Measurements from ENCODE around the gene MACROD2. TPM values are rescaled to one million over a fixed set of nuclear protein-coding genes. Genes with fewer than 3 reads are reported as not detected.
"Not testable (repeated sequence)": the region's sequence is repeated elsewhere in the genome, so short reads cannot be mapped to it uniquely, and the experiment has no call there.

The MACROD2 gene
- total RNA-seq, 1 donor from 2014 or later: not detected

- Mint-ChIP-seq H3K4me1 (ENCODE audit: low read depth) (no peaks in the 10 kb centered on the region), H3K27ac (no peak overlapping the region), H3K27me3 (ENCODE audit: insufficient read depth) (no peaks in the 10 kb centered on the region), H3K9me3 (peaks cover 5% of the 10 kb centered on the region), H3K4me3 (no peak overlapping the region), H3K36me3 (ENCODE audit: low read depth) (no peaks in the 10 kb centered on the region)
- intact Hi-C loops (cut with micrococcal nuclease): no loop called here
- no peak for DNase-seq (ENCODE audit: low spot score)
Observed at GRCh38 chr20:14966808-14967207, 971.5 kb downstream of the MACROD2 start.

- no peak overlapping the region for H3K27ac Mint-ChIP-seq
- no peaks in the 10 kb centered on the region for H3K4me1 Mint-ChIP-seq (ENCODE audit: low read depth)
- no peaks in the 10 kb centered on the region for H3K36me3 Mint-ChIP-seq (ENCODE audit: low read depth)
- no peak overlapping the region for H3K4me3 Mint-ChIP-seq
- H3K9me3 Mint-ChIP-seq: peaks cover 14% of the 10 kb centered on the region
- intact Hi-C loops (cut with micrococcal nuclease): no loop called here
- DNase-seq (ENCODE audit: low spot score): no peak
- H3K27me3 Mint-ChIP-seq (ENCODE audit: insufficient read depth): no peaks in the 10 kb centered on the region
Observed at GRCh38 chr20:14972256-14972655, 976.9 kb downstream of the MACROD2 start.

GRCh38 chr20:14972690-14973089 lies 977.4 kb downstream of the MACROD2 start:
- H3K4me3 Mint-ChIP-seq: no peak overlapping the region
- H3K27ac Mint-ChIP-seq: no peak overlapping the region
- no peaks in the 10 kb centered on the region for H3K36me3 Mint-ChIP-seq (ENCODE audit: low read depth)
- intact Hi-C loops (cut with micrococcal nuclease): no loop called here
- DNase-seq (ENCODE audit: low spot score): no peak
- H3K9me3 Mint-ChIP-seq: peaks cover 14% of the 10 kb centered on the region
- H3K27me3 Mint-ChIP-seq (ENCODE audit: insufficient read depth): no peaks in the 10 kb centered on the region
- H3K4me1 Mint-ChIP-seq (ENCODE audit: low read depth): no peaks in the 10 kb centered on the region

- Mint-ChIP-seq H3K36me3 (ENCODE audit: low read depth) (no peaks in the 10 kb centered on the region), H3K4me1 (ENCODE audit: low read depth) (no peaks in the 10 kb centered on the region), H3K9me3 (peaks cover 40% of the 10 kb centered on the region), H3K4me3 (no peak overlapping the region), H3K27ac (no peak overlapping the region), H3K27me3 (ENCODE audit: insufficient read depth) (no peaks in the 10 kb centered on the region)
- intact Hi-C loops (cut with micrococcal nuclease): no loop called here
- no peak for DNase-seq (ENCODE audit: low spot score)
Observed at GRCh38 chr20:14979453-14979986, 984.2 kb downstream of the MACROD2 start.

GRCh38 chr20:14981486-14981885 lies 986.2 kb downstream of the MACROD2 start:
- intact Hi-C loops (cut with micrococcal nuclease); H3K27ac Mint-ChIP-seq; H3K4me1 Mint-ChIP-seq (ENCODE audit: low read depth); H3K36me3 Mint-ChIP-seq (ENCODE audit: low read depth); H3K27me3 Mint-ChIP-seq (ENCODE audit: insufficient read depth); DNase-seq (ENCODE audit: low spot score); H3K4me3 Mint-ChIP-seq: not testable (repeated sequence)
- H3K9me3 Mint-ChIP-seq: peaks cover 33% of the 10 kb centered on the region

- H3K9me3 Mint-ChIP-seq: peaks cover 33% of the 10 kb centered on the region
- intact Hi-C loops (cut with micrococcal nuclease); H3K36me3 Mint-ChIP-seq (ENCODE audit: low read depth); H3K4me1 Mint-ChIP-seq (ENCODE audit: low read depth); DNase-seq (ENCODE audit: low spot score); H3K4me3 Mint-ChIP-seq; H3K27me3 Mint-ChIP-seq (ENCODE audit: insufficient read depth); H3K27ac Mint-ChIP-seq: not testable (repeated sequence)
Observed at GRCh38 chr20:14982324-14982723, 987.0 kb downstream of the MACROD2 start.

- Mint-ChIP-seq H3K36me3 (ENCODE audit: low read depth) (no peaks in the 10 kb centered on the region), H3K4me3 (no peak overlapping the region), H3K9me3 (peaks cover 33% of the 10 kb centered on the region), H3K4me1 (ENCODE audit: low read depth) (no peaks in the 10 kb centered on the region), H3K27ac (no peak overlapping the region), H3K27me3 (ENCODE audit: insufficient read depth) (no peaks in the 10 kb centered on the region)
- intact Hi-C loops (cut with micrococcal nuclease): no loop called here
- DNase-seq (ENCODE audit: low spot score): no peak
Observed at GRCh38 chr20:14984305-14984704, 989.0 kb downstream of the MACROD2 start.

GRCh38 chr20:14984768-14985622 lies 989.7 kb downstream of the MACROD2 start:
- H3K27ac Mint-ChIP-seq: no peak overlapping the region
- DNase-seq (ENCODE audit: low spot score): no peak
- no peak overlapping the region for H3K4me3 Mint-ChIP-seq

GRCh38 chr20:14986026-14986655 lies 990.8 kb downstream of the MACROD2 start:
- Mint-ChIP-seq H3K4me1 (ENCODE audit: low read depth) (no peaks in the 10 kb centered on the region), H3K27ac (no peak overlapping the region), H3K36me3 (ENCODE audit: low read depth) (no peaks in the 10 kb centered on the region), H3K4me3 (no peak overlapping the region), H3K27me3 (ENCODE audit: insufficient read depth) (no peaks in the 10 kb centered on the region), H3K9me3 (peaks cover 30% of the 10 kb centered on the region)
- intact Hi-C loops (cut with micrococcal nuclease): no loop called here
- no peak for DNase-seq (ENCODE audit: low spot score)

More at GRCh38 chr20:14984768-14985622, 989.7 kb downstream of the MACROD2 start:
- intact Hi-C loops (cut with micrococcal nuclease): no loop called here
- H3K36me3 Mint-ChIP-seq (ENCODE audit: low read depth): no peaks in the 10 kb centered on the region
- no peaks in the 10 kb centered on the region for H3K4me1 Mint-ChIP-seq (ENCODE audit: low read depth)
- H3K9me3 Mint-ChIP-seq: peaks cover 33% of the 10 kb centered on the region
- H3K27me3 Mint-ChIP-seq (ENCODE audit: insufficient read depth): no peaks in the 10 kb centered on the region

- H3K27ac Mint-ChIP-seq: no peak overlapping the region
- H3K27me3 Mint-ChIP-seq (ENCODE audit: insufficient read depth): no peaks in the 10 kb centered on the region
- intact Hi-C loops (cut with micrococcal nuclease): no loop called here
- no peaks in the 10 kb centered on the region for H3K36me3 Mint-ChIP-seq (ENCODE audit: low read depth)
- no peak overlapping the region for H3K4me3 Mint-ChIP-seq
- DNase-seq (ENCODE audit: low spot score): no peak
- H3K4me1 Mint-ChIP-seq (ENCODE audit: low read depth): no peaks in the 10 kb centered on the region
- H3K9me3 Mint-ChIP-seq: peaks cover 25% of the 10 kb centered on the region
Observed at GRCh38 chr20:14986656-14987055, 991.3 kb downstream of the MACROD2 start.

GRCh38 chr20:14989535-14990290 lies 994.4 kb downstream of the MACROD2 start:
- no peak overlapping the region for H3K27ac Mint-ChIP-seq
- no peak overlapping the region for H3K4me3 Mint-ChIP-seq
- no peaks in the 10 kb centered on the region for H3K36me3 Mint-ChIP-seq (ENCODE audit: low read depth)
- peaks cover under 1% of the 10 kb centered on the region for H3K9me3 Mint-ChIP-seq
- H3K4me1 Mint-ChIP-seq (ENCODE audit: low read depth): no peaks in the 10 kb centered on the region
- intact Hi-C loops (cut with micrococcal nuclease): no loop called here
- H3K27me3 Mint-ChIP-seq (ENCODE audit: insufficient read depth): no peaks in the 10 kb centered on the region
- DNase-seq (ENCODE audit: low spot score): no peak

- H3K36me3 Mint-ChIP-seq (ENCODE audit: low read depth): no peaks in the 10 kb centered on the region
- H3K4me1 Mint-ChIP-seq (ENCODE audit: low read depth): no peaks in the 10 kb centered on the region
- H3K27ac Mint-ChIP-seq: no peak overlapping the region
- no peaks in the 10 kb centered on the region for H3K27me3 Mint-ChIP-seq (ENCODE audit: insufficient read depth)
- intact Hi-C loops (cut with micrococcal nuclease): no loop called here
- no peak for DNase-seq (ENCODE audit: low spot score)
- H3K4me3 Mint-ChIP-seq: no peak overlapping the region
- H3K9me3 Mint-ChIP-seq: peaks cover 5% of the 10 kb centered on the region
Observed at GRCh38 chr20:14991023-14991422, 995.7 kb downstream of the MACROD2 start.

- no peak for DNase-seq (ENCODE audit: low spot score)
- no peak overlapping the region for H3K4me3 Mint-ChIP-seq
- H3K27me3 Mint-ChIP-seq (ENCODE audit: insufficient read depth): no peaks in the 10 kb centered on the region
- H3K4me1 Mint-ChIP-seq (ENCODE audit: low read depth): no peaks in the 10 kb centered on the region
- H3K9me3 Mint-ChIP-seq: peaks cover 5% of the 10 kb centered on the region
- no peak overlapping the region for H3K27ac Mint-ChIP-seq
- intact Hi-C loops (cut with micrococcal nuclease): no loop called here
- no peaks in the 10 kb centered on the region for H3K36me3 Mint-ChIP-seq (ENCODE audit: low read depth)
Observed at GRCh38 chr20:14992153-14992552, 996.8 kb downstream of the MACROD2 start.
